SIG-M5 treated with dmso at 0.1 percent for 504 hours (cell line): Measurements from ENCODE around the gene RWDD4.
"Not testable (repeated sequence)": the region's sequence is repeated elsewhere in the genome, so short reads cannot be mapped to it uniquely, and the experiment has no call there.

Source experiments
- DNase-seq: peaks from one replicate; lab custom pipeline; 2025; ENCODE audit not compliant: unreplicated experiment; lab: John Stamatoyannopoulos, UW

RWDD4 gene

DNA sequence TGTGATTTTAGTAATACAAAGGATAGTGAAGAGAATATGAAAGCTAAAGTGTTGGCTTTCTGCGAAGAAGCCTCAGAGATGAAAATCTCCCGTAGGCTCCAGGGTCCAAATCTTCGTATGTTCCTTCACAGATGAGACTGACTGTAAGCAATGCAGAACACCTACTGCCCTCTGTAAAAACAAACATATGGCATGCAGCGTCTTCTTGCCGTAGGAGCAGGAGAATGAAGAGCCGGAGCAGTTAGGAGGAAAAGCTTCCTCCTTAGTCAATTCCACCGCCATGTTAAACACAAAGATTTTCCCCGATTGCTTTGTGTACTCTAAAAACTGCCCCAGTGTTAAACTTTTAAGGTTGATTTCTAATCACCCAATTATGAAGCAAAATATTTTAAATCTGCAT, 22.5 kb downstream of the RWDD4 start:
- peak; percentile 5 for DNase-seq

DNA sequence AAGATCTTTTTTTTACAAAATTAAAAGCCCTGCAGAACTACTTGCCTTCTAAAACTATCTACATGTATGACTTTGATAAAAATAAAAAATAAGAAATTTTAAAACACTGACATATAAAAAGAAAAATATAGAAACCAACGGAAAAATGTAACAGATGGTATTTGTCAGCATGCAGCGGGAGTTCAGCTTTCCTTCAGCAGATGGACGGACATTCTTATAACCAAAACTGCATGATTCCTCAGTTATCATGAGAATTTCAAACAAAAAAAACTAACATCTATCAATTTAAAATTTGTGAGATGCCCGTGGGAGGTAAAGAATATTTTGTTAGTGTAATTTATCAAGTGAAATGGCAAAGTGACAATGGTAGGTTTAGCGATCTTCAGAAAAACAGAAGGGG, 23.2 kb downstream of the RWDD4 start:
- no peak for DNase-seq

DNA sequence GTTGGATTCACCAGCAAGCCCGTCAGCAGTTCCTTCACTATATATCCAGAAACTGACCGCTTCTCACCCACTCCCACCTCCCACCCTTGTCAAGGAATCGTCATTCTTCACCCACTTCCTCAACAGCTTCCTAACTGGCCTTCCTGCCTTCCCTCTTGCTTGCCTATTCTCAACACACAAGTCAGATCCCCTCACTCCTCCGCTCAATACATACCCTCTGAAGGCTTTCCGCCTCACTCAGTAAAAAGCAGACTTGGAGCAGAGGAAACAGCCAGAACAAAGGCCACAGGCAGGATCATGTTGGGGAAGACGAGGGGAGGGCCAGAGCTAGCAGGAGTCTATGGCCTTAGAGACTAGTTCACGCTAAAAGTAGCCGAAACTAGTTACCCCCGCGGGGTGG, 23.7 kb downstream of the RWDD4 start:
- no peak for DNase-seq

DNA sequence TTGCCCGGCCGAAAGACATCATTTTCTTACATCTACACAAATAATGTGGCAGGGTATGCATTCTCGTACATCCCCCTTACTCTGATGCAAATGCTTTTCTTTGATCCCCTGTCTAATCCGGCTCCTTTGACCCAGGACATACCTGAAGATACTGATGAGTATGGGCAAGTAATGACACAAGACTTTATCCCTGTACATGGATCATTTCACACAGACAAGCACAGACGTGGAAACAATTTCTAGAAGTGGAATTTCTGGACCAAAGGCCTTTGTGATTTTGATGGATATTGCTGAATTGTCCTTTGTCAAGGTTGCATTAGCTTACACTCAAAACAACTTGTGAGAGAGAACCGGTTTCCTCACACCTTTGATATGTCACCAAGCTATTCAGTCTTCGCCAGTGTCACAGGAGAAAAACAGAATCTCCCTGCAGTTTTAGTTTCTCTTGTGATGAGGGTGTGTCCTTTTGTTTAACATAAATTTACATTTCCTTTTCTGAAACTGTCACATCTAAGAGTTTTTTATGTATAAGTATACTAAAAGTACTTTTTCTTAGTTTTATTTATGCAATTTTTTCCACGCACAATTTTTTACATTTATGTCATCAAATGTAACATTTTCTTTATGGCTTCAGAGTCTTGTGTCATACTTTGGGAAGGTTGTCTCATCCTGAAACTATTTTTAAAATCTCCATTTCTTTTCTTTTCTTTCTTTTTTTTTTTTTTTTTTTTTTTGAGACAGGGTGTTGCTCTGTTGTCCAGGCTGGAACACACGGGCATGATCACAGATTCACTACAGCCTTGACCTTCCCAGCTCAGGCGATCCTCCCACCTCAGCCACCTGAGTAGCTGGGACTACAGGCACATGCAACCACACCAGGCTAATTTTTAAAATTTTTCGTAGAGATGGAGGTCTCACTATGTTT, 25.2 kb downstream of the RWDD4 start:
- DNase-seq = no peak

DNA sequence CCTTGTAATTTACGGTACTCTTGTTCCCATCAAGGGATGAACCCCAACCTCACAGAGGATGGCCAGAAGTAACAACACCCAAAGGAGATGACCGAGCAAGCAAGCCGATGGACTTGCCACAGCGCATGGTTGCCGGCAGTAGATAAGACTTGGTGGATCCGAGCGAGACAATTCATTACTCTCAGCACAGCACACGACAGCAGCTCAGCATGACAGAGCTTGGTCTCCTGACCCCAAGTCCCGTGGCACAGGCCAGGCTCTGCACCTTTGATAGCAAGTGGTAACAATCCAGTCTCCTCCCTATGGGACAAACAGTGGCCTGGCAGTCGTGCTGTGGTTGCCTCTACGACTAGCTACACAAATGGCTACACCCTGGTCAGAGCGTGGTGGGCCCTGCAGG, 26.3 kb downstream of the RWDD4 start:
- no peak for DNase-seq

DNA sequence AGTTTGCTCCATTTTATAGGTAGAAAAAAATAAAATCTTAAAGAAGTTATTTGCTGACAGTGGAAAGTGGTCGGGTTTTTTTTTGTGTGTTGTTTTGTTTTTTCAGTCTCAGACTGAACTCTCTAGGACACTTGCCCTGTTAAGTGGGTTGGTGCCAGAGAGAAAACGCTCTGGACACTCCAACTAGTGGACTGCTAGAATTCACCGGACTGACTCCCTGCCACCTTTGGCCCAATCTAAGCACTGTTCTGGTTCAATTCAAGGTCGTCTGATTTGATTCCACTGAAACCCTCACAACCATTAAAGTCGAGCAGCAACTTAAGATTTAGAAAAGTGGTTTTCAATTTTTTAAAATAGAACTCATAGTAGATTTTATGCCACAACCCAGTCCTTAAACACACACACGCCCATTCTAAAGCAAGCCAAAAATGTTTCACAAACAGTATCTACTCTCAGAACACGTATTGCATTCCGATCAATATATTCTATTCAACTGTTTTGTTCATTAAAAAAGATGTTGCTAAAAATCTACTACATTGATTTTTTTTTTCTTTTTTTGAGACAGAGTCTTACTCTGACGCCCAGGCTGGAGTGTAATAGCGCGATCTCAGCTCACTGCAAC, 27.3 kb downstream of the RWDD4 start:
- no peak for DNase-seq

DNA sequence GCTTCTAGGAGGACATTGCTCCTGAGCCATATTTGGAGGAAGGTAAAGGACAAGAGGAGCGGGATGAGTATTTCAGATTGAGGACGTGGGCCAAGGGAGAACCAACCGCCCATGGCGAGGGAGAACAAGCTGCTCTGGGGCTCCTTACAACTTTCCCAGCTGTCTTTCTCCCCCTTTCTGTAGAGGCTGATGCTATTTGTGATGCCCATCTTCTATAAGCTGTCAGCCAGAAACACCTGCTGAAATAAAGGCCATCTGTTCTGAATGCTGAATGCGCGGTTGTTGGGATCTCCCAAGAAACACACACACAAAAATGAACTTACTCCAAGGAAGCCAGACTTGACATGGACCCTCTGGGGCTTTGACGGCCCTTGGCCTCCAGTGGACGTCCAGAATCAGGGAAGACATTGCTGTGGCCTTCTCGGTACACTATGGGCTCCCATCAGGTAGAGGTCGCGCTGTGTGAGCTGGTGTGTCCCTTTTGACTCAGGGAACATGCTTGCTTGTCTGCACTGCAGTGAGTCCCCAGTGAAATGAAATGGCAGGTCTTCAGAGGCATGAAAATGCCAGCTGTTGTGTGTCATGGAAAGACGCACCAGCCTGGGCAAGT, 30.9 kb downstream of the RWDD4 start:
- DNase-seq = no peak

DNA sequence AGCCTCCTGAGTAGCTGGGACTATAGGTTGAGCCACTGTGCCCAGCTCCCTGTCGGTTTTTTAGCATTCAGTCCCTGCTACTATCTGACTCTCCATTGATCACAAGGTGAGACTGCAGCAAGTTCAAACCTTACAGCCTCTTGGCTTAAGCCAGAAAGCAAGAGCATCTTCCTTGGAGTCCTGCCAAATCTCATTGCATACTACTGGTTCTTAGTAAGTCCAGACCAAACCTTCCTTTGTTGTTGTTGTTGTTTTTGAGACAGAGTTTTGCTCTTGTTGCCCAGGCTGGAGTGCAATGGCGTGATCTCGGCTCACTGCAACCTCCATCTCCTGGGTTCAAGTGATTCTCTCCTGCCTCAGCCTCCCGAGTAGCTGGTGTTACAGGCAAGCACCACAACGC, 31.7 kb downstream of the RWDD4 start:
- not testable (repeated sequence) for DNase-seq

DNA sequence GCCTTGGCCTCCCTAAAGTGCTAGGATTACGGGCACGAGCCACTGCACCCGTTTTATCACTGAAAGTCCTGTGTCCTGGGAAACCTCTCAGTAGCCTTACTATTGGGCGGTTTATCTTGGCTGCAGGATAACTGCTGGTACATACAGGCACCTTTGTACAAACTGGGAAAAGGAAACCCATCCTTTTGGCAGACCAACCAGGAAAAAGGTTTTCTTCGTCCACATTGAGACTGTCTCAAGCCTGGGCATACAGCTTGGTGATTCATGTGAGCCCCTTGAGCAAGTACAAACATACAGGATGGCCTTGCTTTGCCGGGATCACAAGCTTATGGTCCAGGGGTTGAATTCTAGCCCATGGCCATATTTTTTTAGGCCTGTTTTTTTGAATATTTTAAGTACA, 32.8 kb downstream of the RWDD4 start:
- no peak for DNase-seq

DNA sequence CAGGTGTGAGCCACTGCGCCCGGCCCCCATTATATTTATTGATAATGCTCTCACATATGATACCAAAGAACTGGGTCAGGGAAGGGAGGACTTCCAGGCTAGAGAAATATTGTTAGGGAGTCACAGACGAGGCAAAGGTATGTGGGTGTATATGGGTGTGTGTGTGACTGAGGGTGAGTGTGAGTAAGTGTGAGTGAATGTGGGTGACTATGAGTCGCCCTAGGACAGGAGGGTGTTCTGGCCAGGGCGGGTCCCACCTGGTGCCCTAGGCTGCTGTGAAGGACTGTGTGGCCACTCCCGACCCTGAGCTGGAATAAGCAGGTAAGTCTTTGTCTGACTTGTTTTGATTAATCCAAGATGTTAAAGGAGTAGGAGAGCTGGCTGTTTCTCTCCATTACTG, 34.4 kb downstream of the RWDD4 start:
- no peak for DNase-seq

DNA sequence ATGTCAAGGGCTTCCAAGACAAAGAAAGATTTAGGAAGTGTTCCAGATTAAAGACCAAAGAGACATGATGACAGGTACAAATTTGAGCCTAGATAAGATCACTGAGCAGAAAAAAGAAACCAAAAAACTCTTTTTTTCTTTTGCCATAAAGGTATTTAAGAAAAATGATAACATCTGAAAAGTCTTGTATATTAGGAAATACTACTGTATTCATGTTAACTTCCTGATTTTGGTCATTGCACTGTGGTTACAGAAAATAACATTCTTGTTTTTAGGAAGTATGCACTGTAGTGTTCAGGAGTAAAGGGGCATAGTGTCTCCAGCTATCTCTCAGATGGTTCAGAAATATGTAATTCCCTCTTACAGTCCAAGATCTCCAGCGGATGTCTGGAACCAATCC, 37.1 kb downstream of the RWDD4 start:
- DNase-seq = peak; percentile 75

DNA sequence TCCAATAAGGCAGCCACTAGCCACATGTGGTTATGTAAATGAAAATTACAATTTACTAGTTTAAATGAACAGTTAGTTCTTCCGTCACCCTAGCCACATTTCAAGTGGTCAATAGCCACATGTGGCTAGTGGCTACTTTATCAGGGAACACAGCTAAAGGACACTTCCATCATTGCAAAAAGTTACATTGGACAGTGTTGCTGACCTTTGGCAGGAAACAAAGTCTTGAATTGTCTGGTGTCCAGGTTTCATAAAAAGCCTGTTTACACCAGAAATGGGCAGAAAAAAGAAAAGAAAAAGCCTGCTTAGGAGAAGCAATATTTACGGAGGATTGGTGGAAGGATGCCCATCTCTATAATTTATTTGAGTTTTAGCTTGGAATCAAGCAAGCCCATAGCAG, 38.6 kb downstream of the RWDD4 start:
- no peak for DNase-seq

DNA sequence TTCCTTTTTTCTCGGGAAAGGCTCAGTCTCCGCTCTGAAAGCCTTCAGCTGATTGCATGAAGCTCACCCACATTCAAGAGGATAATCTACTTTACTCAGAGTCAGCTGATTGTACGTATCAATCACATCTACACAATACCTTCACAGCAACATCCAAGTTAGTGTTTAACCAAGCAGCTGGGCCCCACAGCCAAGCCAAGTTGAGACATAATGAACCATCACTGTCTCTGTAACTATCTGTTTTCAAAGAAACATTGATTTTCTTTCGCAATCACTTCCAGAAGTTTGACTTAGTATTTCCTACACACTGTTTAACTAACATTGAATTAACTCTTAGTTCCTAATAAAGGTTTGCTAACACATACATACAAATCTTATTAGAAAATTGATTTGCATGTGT, 40.3 kb downstream of the RWDD4 start:
- DNase-seq = no peak

DNA sequence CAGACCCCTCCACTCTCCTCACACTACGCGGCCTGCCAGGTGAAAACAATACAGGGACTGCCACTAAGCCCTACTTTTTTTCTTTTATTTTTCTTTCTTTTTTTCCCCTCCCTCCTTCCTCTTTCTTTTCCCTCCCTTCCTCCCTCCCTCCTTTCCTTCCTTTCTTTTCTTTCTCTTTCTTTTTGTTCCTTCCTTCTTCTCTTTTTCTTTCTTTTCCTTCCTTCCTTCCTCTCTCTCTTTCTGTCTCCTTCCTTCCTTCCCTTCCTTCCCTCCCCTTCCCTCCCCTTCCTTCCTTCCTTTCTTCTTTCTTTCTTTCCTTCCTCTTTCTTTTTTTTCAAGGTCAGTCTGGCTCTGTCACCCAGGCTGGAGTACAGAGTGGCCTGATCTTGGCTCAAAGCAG, 41.9 kb downstream of the RWDD4 start:
- no peak for DNase-seq

DNA sequence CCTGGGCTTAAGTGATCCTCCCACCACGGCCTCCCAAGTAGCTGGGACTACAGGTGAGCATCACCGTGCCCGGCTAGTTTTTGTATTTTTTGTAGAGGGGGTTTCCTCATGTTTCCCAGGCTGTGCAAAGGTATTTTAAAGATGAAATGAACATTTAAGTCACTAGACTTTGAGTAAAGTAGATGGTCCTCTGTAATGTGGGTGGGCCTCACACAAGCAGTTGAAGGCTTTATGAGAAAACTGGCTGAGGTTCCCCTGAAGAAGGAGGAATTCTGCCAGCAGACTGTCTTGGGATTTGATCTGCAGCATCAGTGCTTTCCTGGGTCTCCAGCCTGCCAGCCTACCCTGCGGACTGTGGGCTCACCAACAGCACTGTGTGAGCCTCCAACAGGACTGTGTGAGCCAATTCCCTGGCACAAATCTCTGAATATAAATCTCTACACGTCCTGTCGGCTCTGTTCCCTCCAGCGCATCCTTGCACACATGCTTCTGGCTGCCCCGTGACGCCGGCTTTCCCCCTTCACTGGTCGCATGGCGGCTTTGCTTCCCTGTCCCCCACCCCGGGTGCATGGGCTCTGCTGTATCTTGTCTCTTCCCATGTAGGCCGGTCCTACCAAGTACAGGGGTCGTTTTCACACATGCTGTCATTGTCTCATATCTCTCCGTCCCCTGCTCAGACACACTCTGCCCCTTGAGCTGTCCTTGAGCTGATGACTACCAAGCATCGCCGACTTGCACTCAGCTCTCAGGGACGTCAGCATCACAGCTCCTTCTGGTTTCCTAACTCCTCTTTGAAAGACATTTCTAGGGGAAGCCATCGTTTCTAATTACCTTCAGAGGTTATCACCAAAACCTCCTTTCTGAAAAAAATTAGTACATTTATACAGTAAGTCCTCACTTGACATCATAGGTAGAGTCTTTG, 46.4 kb downstream of the RWDD4 start:
- DNase-seq = no peak

DNA sequence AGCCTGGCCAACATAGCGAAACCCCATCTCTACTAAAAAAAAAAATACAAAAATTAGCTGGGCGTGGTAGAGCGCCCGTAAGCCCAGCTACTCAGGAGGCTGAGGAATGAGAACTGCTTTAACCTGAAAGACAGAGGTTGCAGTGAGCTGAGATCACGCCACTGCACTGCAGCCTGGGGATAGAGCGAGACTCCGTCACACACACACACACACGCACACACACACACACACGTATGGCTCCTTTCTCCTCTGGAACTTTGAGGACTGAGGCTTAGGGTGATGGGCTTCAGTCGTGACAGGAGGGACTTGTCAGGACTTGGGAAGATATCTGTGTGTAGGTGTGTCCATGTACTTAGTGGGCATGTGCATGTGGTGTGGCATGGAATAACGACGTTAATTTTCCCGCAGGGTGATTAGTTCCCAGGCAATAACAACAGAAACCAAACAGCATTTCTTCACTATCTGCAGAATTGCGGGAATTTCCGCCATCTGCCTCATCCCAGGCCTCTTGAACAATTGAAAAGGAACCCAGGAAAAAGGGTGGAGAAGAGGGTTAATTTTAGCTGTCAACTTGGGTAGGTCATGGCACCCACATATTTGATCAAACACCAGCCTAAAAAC, 47.7 kb downstream of the RWDD4 start:
- DNase-seq = no peak

DNA sequence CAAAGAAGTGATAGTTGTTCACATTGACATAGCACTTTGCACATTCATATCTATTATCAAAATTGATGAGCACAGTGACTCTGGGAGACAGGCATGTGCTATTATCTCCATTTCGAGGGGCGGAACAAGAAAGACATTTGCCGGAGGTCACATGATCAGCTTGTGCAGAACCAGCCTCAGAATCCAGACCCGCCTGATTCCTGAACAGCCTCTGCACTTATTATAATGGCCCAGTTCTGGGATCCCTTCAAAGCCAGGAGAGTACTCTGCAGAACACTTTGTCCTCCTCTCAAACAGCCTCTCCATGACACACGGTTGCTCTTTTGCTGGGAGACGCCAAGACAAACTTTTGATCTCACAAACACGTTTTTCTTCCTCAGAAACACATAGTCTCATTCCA, 48.4 kb downstream of the RWDD4 start:
- no peak for DNase-seq

DNA sequence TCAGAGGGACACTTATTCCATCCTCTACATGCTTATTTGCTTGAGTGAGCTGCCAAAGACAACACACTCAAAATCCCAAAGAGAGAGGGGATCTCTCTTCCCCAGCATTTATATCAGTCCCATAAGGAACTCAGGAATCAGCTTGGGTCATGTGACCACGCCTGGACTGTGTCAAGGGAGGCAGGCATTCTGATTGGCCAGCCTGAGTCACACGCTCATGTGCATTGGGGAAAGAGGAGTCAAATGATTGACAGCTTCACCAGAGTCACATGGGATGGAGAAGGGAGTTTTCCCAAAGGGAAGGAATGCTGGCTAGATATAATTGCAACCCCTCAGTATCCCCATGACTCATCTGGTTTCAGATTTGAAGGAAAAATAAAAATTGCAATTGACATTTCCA, 49.0 kb downstream of the RWDD4 start:
- DNase-seq = no peak

DNA sequence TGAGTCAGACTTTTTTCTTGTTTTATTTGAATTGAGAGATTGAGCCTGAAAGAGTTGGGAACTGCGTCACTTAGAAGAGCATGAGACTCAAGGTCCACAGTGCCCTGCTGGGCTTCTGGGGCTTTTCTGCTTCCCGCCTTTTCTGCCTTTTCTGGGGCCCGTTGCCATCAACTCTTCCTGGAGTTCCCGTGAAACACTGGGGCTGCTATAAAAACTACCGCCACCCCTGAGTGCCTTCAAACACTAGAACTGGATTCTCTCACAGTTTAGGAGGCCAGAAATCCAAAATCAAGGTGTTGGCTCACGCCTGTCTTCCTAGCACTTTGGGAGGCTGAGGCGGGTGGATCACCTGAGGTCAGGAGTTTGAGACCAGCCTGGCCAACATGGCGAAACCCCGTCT, 49.8 kb downstream of the RWDD4 start:
- DNase-seq = no peak

DNA sequence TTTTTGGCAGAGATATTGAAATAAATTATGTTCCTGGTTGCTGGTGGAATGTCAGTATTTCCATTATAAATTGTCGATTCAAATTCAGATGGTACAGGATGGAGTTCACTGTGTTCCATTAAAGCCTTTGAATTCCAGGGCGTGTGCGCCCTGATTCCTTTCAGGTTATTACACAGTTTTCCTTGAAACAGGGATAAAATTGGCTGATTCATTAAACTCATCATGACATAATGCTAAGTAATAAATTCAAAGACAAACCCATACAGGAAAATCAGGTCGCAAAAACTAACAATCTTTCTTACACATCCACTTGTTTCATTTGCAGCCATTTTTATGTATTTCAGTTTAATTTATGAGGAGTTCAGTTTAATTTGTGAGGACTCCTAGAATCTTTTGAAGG, 51.1 kb downstream of the RWDD4 start:
- no peak for DNase-seq

DNA sequence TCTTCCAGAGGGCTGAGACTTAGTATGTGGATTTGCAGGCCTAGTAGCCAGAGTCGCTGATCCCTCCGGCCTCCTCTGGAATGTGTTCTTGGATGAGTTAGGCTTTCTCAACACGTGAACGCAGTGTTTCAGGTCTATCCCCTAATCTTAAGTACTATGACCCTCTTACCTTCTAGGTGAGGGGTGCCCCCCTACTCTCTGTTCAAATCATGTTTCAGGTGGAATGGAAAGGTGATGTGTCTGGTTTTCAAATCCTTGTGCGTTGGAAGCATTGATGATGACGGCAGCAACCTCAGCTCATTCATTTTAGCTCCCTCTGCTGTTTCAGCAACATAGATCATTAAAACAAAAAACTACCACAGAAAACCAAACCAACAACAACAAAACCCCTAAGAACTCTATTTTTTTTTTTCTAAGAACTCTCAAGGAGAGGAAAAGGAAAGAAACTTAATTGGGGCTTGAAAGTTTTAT, 56.4 kb downstream of the RWDD4 start:
- DNase-seq = peak; percentile 7
